GM06990 (cell line): ENCODE results near the gene CASK.

Source experiments
- DNase-seq: peaks from one replicate; pipeline ENCODE4 v3.0.0-alpha.2; 2011; ENCODE audit not compliant: insufficient read length; ENCODE audit errors: extremely low read depth
- H3K27me3 ChIP-seq: replicated peaks from 2 replicates; pipeline ENCODE4 v1.6.0; 2011; ENCODE audit warnings: low read length; ENCODE audit not compliant: control insufficient read depth, insufficient read depth
- H3K36me3 ChIP-seq: 2 replicates; pipeline ENCODE4 v1.5.1; 2011; ENCODE audit warnings: low read length; ENCODE audit not compliant: control insufficient read depth, insufficient read depth
- H3K4me3 ChIP-seq: replicated peaks from 2 replicates; pipeline ENCODE4 v1.5.1; 2011; ENCODE audit warnings: low read depth, mild to moderate bottlenecking, control low read depth, low read length
- TF ChIP-seq, protein P1 (sequence below): IDR thresholded peaks from 2 replicates; pipeline ENCODE4 v1.5.1; 2011; ENCODE audit warnings: low read length, control low read depth, mild to moderate bottlenecking, inconsistent platforms; ENCODE audit not compliant: insufficient read depth, poor library complexity, severe bottlenecking

Gene CASK

GRCh38 chrX:41956027-41956426 is 32.7 kb upstream of the CASK start:
- H3K4me3 ChIP-seq, result no peak overlapping the region
- no peaks in the 10 kb centered on the region for H3K36me3 ChIP-seq
- TF ChIP-seq, protein P1, sequence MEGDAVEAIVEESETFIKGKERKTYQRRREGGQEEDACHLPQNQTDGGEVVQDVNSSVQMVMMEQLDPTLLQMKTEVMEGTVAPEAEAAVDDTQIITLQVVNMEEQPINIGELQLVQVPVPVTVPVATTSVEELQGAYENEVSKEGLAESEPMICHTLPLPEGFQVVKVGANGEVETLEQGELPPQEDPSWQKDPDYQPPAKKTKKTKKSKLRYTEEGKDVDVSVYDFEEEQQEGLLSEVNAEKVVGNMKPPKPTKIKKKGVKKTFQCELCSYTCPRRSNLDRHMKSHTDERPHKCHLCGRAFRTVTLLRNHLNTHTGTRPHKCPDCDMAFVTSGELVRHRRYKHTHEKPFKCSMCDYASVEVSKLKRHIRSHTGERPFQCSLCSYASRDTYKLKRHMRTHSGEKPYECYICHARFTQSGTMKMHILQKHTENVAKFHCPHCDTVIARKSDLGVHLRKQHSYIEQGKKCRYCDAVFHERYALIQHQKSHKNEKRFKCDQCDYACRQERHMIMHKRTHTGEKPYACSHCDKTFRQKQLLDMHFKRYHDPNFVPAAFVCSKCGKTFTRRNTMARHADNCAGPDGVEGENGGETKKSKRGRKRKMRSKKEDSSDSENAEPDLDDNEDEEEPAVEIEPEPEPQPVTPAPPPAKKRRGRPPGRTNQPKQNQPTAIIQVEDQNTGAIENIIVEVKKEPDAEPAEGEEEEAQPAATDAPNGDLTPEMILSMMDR, result no peak
- no peaks in the 10 kb centered on the region for H3K27me3 ChIP-seq
- DNase-seq, result no peak

- Histone ChIP-seq H3K4me3 (no peak overlapping the region), H3K36me3 (no peaks in the 10 kb centered on the region), H3K27me3 (no peaks in the 10 kb centered on the region; the same call in 1 of the 2 replicates)
- TF ChIP-seq, protein P1, result no peak
- DNase-seq, result no peak
Measured at GRCh38 chrX:41952102-41952501, 28.7 kb upstream of the CASK start.

GRCh38 chrX:41946989-41947612 is 23.7 kb upstream of the CASK start:
- no peaks in the 10 kb centered on the region for H3K36me3 ChIP-seq
- H3K4me3 ChIP-seq, result no peak overlapping the region
- no peaks in the 10 kb centered on the region; the same call in 1 of the 2 replicates for H3K27me3 ChIP-seq
- TF ChIP-seq, protein P1, result no peak
- no peak for DNase-seq

DNA sequence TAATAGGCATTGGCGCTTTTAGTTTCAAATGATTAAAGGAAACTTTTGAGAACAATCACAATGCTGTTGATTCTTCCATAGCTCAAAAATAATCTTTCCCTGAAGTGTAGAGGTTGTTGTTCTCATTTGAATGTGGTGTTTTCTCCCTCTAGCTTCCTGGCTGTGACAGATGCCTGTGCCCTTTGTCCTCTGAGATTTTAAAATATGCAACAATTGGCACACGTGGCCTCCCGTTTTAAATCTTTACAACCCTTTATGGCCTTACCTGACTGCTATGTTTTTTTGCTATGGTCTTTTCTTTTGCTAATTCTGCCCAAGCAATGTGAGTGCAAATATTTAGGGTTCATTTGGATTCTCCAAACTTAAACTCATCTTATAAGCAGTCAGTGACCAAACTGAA is 22.9 kb upstream of the CASK start:
- DNase-seq, result no peak
- H3K36me3 ChIP-seq, result no peaks in the 10 kb centered on the region
- TF ChIP-seq, protein P1, result no peak
- no peaks in the 10 kb centered on the region; the same call in 1 of the 2 replicates for H3K27me3 ChIP-seq
- H3K4me3 ChIP-seq, result no peak overlapping the region

- H3K27me3 ChIP-seq, result no peaks in the 10 kb centered on the region; the same call in 1 of the 2 replicates
- DNase-seq, result no peak
- H3K36me3 ChIP-seq, result no peaks in the 10 kb centered on the region
- H3K4me3 ChIP-seq, result no peak overlapping the region
- TF ChIP-seq, protein P1, result no peak
Measured at GRCh38 chrX:41935832-41936231, 12.5 kb upstream of the CASK start.

- DNase-seq, result no peak
- Histone ChIP-seq H3K27me3 (no peaks in the 10 kb centered on the region; the same call in 1 of the 2 replicates), H3K4me3 (no peak overlapping the region), H3K36me3 (no peaks in the 10 kb centered on the region)
- TF ChIP-seq, protein P1, result no peak
Measured at GRCh38 chrX:41933546-41933945, 10.2 kb upstream of the CASK start.
